Measurements from ENCODE around the gene SFRP2.
A peak's percentile ranks its signal among the peaks of the same experiment; 100 is the strongest.

The SFRP2 gene

GRCh38 chr4:153794006-153794405 is 5.1 kb upstream of the SFRP2 start:
- no peak for FAIRE-seq

- no peak for FAIRE-seq
These were observed 3.9 kb upstream of the SFRP2 start for GRCh38 chr4:153792618-153793247.

- FAIRE-seq = no peak
These were observed 3.1 kb upstream of the SFRP2 start for GRCh38 chr4:153791746-153792617.

- FAIRE-seq = no peak
These were observed 2.2 kb upstream of the SFRP2 start for GRCh38 chr4:153790962-153791551.

GRCh38 chr4:153790500-153790865 is 1.6 kb upstream of the SFRP2 start:
- no peak for FAIRE-seq

GRCh38 chr4:153789741-153790499 is 1.0 kb upstream of the SFRP2 start:
- no peak for FAIRE-seq

GRCh38 chr4:153788051-153788412 is 851 bp downstream of the SFRP2 start:
- FAIRE-seq = no peak

GRCh38 chr4:153787575-153787974 is 1.3 kb downstream of the SFRP2 start:
- FAIRE-seq = no peak

GRCh38 chr4:153787061-153787560 is 1.8 kb downstream of the SFRP2 start:
- no peak for FAIRE-seq

GRCh38 chr4:153785910-153786721 is 2.8 kb downstream of the SFRP2 start:
- peak; percentile 36 for FAIRE-seq

GRCh38 chr4:153784166-153784699 is 4.7 kb downstream of the SFRP2 start:
- FAIRE-seq = no peak

GRCh38 chr4:153782581-153782980 is 6.3 kb downstream of the SFRP2 start:
- FAIRE-seq = no peak

GRCh38 chr4:153781717-153782416 is 7.0 kb downstream of the SFRP2 start:
- FAIRE-seq = no peak

GRCh38 chr4:153781280-153781679 is 7.6 kb downstream of the SFRP2 start:
- FAIRE-seq = no peak

GRCh38 chr4:153780876-153781275 is 8.0 kb downstream of the SFRP2 start:
- FAIRE-seq = no peak

GRCh38 chr4:153780221-153780620 is 8.7 kb downstream of the SFRP2 start:
- no peak for FAIRE-seq

- FAIRE-seq = no peak
These were observed 10.5 kb downstream of the SFRP2 start for GRCh38 chr4:153778383-153778782.

- FAIRE-seq = no peak
These were observed 11.5 kb downstream of the SFRP2 start for GRCh38 chr4:153777421-153777820.

GRCh38 chr4:153776601-153777000 is 12.3 kb downstream of the SFRP2 start:
- FAIRE-seq = no peak

GRCh38 chr4:153773236-153773690 is 15.6 kb downstream of the SFRP2 start:
- FAIRE-seq = no peak

GRCh38 chr4:153771046-153771445 is 17.8 kb downstream of the SFRP2 start:
- no peak for FAIRE-seq

Measured in TTC549 (cell line).